GM18909 (cell line): ENCODE measurements around the gene CPA2.
"Not testable (repeated sequence)": the region's sequence is repeated elsewhere in the genome, so short reads cannot be mapped to it uniquely, and the experiment has no call there.

Experiments used
- ATAC-seq: cut with Tn5 transposase; IDR thresholded peaks from one replicate; pipeline ENCODE4 v1.9.1; 2021; ENCODE audit warnings: mild to moderate bottlenecking; ENCODE audit not compliant: unreplicated experiment, poor library complexity

Gene CPA2

GRCh38 chr7:130303127-130303526, 36.5 kb downstream of the CPA2 start:
- ATAC-seq, result no peak

GRCh38 chr7:130303551-130303950, 36.9 kb downstream of the CPA2 start:
- ATAC-seq, result no peak

- ATAC-seq, result no peak
Measured at GRCh38 chr7:130303982-130304381, 37.3 kb downstream of the CPA2 start.

GRCh38 chr7:130304878-130305277, 38.2 kb downstream of the CPA2 start:
- ATAC-seq, result no peak

- ATAC-seq, result no peak
Measured at GRCh38 chr7:130305433-130306042, 38.9 kb downstream of the CPA2 start.

- ATAC-seq, result no peak
Measured at GRCh38 chr7:130309986-130310385, 43.3 kb downstream of the CPA2 start.

- no peak for ATAC-seq
Measured at GRCh38 chr7:130314305-130314704, 47.6 kb downstream of the CPA2 start.

- ATAC-seq, result no peak
Measured at GRCh38 chr7:130319541-130319940, 52.9 kb downstream of the CPA2 start.

- not testable (repeated sequence) for ATAC-seq
Measured at GRCh38 chr7:130321542-130322229, 55.0 kb downstream of the CPA2 start.

- ATAC-seq, result no peak
Measured at GRCh38 chr7:130322615-130323014, 56.0 kb downstream of the CPA2 start.

- no peak for ATAC-seq
Measured at GRCh38 chr7:130324306-130324943, 57.8 kb downstream of the CPA2 start.

- no peak for ATAC-seq
Measured at GRCh38 chr7:130329681-130330080, 63.0 kb downstream of the CPA2 start.

- no peak for ATAC-seq
Measured at GRCh38 chr7:130332259-130333053, 65.8 kb downstream of the CPA2 start.

- no peak for ATAC-seq
Measured at GRCh38 chr7:130333832-130334231, 67.2 kb downstream of the CPA2 start.

GRCh38 chr7:130334274-130334673, 67.6 kb downstream of the CPA2 start:
- no peak for ATAC-seq

- ATAC-seq, result no peak
Measured at GRCh38 chr7:130337410-130337971, 70.8 kb downstream of the CPA2 start.

- ATAC-seq, result no peak
Measured at GRCh38 chr7:130338233-130338632, 71.6 kb downstream of the CPA2 start.
